ENCODE results near the gene SPRYD7.

The SPRYD7 gene, protein sequence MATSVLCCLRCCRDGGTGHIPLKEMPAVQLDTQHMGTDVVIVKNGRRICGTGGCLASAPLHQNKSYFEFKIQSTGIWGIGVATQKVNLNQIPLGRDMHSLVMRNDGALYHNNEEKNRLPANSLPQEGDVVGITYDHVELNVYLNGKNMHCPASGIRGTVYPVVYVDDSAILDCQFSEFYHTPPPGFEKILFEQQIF

DNA sequence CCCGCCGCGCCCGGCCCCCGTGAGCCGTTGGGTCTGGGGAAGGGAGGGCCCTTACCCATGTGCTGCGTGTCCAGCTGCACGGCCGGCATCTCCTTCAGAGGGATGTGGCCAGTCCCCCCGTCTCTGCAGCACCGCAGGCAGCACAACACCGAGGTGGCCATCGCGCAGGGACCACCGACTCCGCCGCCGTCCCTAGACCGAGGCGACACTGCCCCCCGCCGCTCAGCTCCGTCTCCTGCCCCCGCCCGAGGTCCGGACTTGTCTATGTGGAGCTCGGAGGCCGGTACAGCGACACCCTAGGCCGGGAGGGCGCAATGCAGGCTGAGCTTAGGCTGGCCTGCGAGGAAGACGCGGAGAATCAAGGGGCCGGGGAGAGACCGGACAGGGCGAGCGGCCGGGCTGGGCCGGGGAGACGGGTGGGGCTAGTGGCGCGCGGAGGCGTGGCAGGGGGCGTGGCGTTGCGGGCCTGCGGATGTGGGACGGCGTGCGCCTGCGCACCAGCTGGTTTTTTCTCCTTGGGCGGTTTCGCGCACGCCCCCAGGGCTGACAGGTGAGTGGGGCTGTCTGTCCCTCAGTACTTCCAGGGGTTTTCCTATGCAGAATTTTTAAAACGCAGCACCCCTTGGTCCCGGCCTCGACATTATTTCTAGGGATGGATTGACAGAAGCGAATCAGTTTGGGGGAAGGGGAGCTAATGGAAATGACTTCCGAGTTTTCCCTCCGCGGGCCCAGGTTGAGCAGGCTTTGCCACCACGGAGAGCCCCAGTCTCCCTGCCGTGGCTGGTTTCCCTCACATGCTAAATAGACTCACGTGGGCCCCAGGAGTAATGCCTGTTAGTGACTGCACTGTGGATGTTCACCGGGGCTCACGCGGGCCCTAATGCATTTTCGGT lies at the start of gene SPRYD7:
Gene SPRYD7, minus strand, starts transcription at position 266 of the 893 bp plus-strand sequence. Its CDS starts 105 bp downstream, at position 161.
- DNase-seq (ENCODE audit: low read depth, low spot score) = no peak
- TF ChIP-seq FOXP2 (optimal IDR thresholded peaks at IDR 0.05; ENCODE audit: control extremely low read depth, extremely low read length, insufficient read depth) (no peak), EZH2 (IDR thresholded peaks at IDR 0.05) (no peak), POLR2AphosphoS5 (IDR thresholded peaks at IDR 0.05; ENCODE audit: borderline replicate concordance, low read depth, low read length) (peak; percentile 39; the same call in 1 of the 2 replicates)
- H3K27ac ChIP-seq = no peak within 1 kb of the TSS
- H3K9me3 ChIP-seq (ENCODE audit: low read depth, low read length) = no peaks in the 10 kb centered on the region
- H3K36me3 ChIP-seq (ENCODE audit: insufficient read depth, low read length) = no peaks in the 10 kb centered on the region
- H3K4me3 ChIP-seq = peak within 1 kb of the TSS; percentile 97
- peak within 1 kb of the TSS; percentile 67 for H3K9ac ChIP-seq (ENCODE audit: insufficient read length)

DNA sequence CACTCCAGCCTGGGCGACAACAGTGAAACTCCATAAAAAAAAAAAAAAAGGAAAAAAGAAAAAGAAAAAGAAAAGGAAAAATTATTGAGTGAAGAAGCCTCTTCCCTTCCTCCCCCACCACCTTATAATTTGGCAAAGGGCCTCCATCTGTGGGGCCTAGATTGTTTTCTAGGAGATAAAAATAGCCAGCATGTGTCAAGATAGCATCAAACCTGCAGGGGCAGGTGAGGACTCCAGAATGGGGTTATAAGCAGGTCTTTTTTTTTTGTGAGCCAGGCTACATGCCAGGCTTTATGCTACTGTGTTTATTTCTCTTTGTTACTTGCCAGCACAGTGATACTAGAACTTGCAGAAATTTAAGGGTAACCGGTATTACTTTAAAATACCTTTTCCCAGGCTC lies 49.0 kb upstream of the SPRYD7 start:
- Histone ChIP-seq H3K27ac (no peak overlapping the region), H3K9ac (ENCODE audit: insufficient read length) (no peak overlapping the region), H3K4me3 (no peak overlapping the region), H3K36me3 (ENCODE audit: insufficient read depth, low read length) (no peaks in the 10 kb centered on the region), H3K9me3 (ENCODE audit: low read depth, low read length) (no peaks in the 10 kb centered on the region)
- DNase-seq (ENCODE audit: low read depth, low spot score) = no peak
- TF ChIP-seq POLR2AphosphoS5 (IDR thresholded peaks at IDR 0.05; ENCODE audit: borderline replicate concordance, low read depth, low read length) (no peak), FOXP2 (optimal IDR thresholded peaks at IDR 0.05; ENCODE audit: control extremely low read depth, extremely low read length, insufficient read depth) (no peak), EZH2 (IDR thresholded peaks at IDR 0.05) (no peak)

DNA sequence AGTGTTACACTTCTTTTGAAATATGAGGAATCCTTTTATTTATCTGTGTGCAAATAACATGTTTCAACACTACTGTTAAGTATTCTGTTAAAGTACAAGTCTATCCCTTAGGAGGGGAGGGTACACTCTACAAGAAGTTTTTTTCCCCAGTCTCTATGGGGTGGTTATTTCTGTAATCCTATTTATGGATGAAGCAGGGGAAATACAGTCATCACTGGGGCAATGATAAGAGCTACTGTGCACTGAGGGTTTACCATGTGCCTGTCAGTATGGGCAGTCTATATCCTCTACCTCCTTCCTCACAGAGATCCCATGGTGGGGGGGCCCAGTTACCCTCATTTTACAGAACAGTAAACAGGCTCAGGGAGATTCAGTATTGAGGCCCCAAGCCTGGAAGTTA lies 44.1 kb upstream of the SPRYD7 start:
- no peak overlapping the region for H3K4me3 ChIP-seq
- H3K27ac ChIP-seq = no peak overlapping the region
- TF ChIP-seq EZH2 (IDR thresholded peaks at IDR 0.05) = no peak
- no peak for TF ChIP-seq POLR2AphosphoS5 (IDR thresholded peaks at IDR 0.05; ENCODE audit: borderline replicate concordance, low read depth, low read length)
- no peak for TF ChIP-seq FOXP2 (optimal IDR thresholded peaks at IDR 0.05; ENCODE audit: control extremely low read depth, extremely low read length, insufficient read depth)
- no peak for DNase-seq (ENCODE audit: low read depth, low spot score)
- no peaks in the 10 kb centered on the region for H3K36me3 ChIP-seq (ENCODE audit: insufficient read depth, low read length)
- H3K9me3 ChIP-seq (ENCODE audit: low read depth, low read length) = no peaks in the 10 kb centered on the region
- no peak overlapping the region for H3K9ac ChIP-seq (ENCODE audit: insufficient read length)

DNA sequence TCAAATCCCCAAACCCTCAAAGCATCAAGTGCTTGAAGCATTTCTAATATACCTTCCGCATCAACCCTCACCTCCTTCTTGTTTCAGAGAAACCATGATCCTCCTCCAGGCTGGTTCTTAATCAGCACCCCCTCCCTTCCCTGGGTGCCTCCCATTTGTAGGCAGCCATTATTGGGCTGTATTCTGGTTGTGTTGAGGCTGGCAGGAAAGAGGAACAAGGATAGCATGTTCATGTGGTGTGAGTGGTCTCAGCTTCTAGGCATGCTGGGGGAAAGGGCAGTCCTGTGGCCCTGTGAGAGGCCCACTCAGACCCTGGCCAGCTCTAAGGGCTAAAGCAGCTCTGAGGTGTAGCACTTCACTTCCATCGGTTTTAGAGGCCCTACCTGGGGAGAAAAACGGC lies 41.9 kb upstream of the SPRYD7 start:
- no peak for DNase-seq (ENCODE audit: low read depth, low spot score)
- H3K4me3 ChIP-seq = no peak overlapping the region
- H3K9ac ChIP-seq (ENCODE audit: insufficient read length) = no peak overlapping the region
- H3K36me3 ChIP-seq (ENCODE audit: insufficient read depth, low read length) = no peaks in the 10 kb centered on the region
- H3K27ac ChIP-seq = no peak overlapping the region
- no peak for TF ChIP-seq EZH2 (IDR thresholded peaks at IDR 0.05)
- no peak for TF ChIP-seq FOXP2 (optimal IDR thresholded peaks at IDR 0.05; ENCODE audit: control extremely low read depth, extremely low read length, insufficient read depth)
- TF ChIP-seq POLR2AphosphoS5 (IDR thresholded peaks at IDR 0.05; ENCODE audit: borderline replicate concordance, low read depth, low read length) = no peak
- no peaks in the 10 kb centered on the region for H3K9me3 ChIP-seq (ENCODE audit: low read depth, low read length)

DNA sequence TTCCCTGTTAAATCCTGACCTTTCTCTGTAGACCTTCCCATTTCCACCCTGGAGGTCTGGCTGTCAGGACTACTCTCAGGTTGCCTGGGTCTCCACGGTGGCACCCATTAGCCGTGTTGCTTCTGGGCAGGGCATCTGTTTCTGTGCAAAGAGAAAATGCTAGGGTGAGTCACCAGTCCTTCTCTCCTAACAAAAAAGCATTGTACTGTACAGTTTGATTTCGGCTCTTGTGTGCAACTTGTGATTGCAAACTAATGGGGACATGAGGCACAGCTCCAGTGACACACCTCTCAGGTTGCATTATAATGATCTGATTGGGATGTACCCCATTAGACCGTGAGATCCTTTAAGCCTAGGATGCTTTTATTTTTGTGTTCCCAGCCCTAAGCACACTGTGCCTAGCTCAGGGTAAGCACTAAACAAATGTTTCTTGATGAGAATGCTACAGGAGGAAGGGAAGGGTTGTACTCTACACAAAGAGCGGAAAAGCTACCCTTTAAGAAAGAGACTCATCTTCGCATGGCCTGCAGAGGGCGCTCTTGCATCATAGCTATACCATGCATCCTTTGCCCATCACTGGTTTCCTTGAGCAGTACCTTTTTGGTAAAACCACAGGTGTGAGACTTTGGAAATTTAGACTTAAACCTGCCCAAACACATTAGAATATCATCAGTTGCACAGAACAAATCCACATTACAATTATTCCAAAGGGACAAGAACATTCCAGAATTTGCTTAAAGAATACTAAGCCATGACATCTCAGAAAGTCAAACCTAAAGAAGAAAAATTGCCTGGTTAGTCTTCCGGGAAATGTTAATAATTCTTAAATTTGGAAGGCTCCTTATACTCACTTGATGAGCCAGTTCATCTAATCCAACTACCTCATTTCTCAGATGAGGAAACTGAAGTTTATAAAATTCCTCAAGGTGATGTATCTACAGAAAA lies 40.4 kb upstream of the SPRYD7 start:
- Histone ChIP-seq H3K9me3 (ENCODE audit: low read depth, low read length) (no peaks in the 10 kb centered on the region), H3K9ac (ENCODE audit: insufficient read length) (no peak overlapping the region), H3K36me3 (ENCODE audit: insufficient read depth, low read length) (no peaks in the 10 kb centered on the region), H3K27ac (no peak overlapping the region), H3K4me3 (no peak overlapping the region)
- DNase-seq (ENCODE audit: low read depth, low spot score) = no peak
- TF ChIP-seq FOXP2 (optimal IDR thresholded peaks at IDR 0.05; ENCODE audit: control extremely low read depth, extremely low read length, insufficient read depth) (no peak), EZH2 (IDR thresholded peaks at IDR 0.05) (no peak), POLR2AphosphoS5 (IDR thresholded peaks at IDR 0.05; ENCODE audit: borderline replicate concordance, low read depth, low read length) (no peak)

DNA sequence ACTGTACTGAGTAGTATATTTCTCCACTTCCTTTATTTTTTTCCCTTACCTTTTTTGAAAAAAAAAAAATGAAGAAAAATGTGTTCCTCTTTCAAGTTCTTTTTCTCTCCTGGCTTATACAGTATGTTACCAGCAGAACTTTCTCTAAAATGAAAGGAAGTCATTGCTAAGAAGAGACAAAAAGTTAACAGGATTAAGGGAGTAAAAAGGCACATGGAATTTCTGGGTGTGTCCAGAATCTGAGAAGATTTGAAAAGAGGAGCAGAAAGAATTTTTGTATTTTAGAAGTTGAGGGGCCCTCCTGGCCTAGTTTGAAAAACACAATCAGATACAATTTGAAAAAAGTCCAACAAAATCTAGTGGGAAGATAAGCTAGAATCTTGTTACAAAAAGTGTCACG lies 39.7 kb upstream of the SPRYD7 start:
- TF ChIP-seq FOXP2 (optimal IDR thresholded peaks at IDR 0.05; ENCODE audit: control extremely low read depth, extremely low read length, insufficient read depth) = no peak
- no peak for TF ChIP-seq POLR2AphosphoS5 (IDR thresholded peaks at IDR 0.05; ENCODE audit: borderline replicate concordance, low read depth, low read length)
- no peak for TF ChIP-seq EZH2 (IDR thresholded peaks at IDR 0.05)
- H3K4me3 ChIP-seq = no peak overlapping the region
- no peak overlapping the region for H3K27ac ChIP-seq
- no peaks in the 10 kb centered on the region for H3K9me3 ChIP-seq (ENCODE audit: low read depth, low read length)
- no peaks in the 10 kb centered on the region for H3K36me3 ChIP-seq (ENCODE audit: insufficient read depth, low read length)
- no peak overlapping the region for H3K9ac ChIP-seq (ENCODE audit: insufficient read length)
- DNase-seq (ENCODE audit: low read depth, low spot score) = no peak

DNA sequence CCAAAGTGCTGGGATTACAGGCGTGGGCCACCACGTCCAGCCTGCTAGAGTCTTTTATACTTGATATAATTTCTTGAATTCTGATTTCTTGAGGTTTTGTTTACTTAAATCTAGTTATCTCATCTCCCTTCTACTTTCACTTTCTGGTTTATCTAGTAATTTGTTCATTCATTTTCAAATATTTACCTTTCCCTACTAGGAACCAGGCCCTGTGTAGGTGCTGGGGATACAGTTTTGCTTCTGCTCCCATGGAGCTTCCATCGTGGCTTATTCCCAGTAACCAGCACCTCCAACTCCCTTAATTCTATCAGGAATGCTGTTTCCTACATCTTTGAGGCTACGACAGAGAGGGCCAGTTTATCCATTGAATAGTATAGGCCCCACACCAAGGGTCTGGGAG lies 36.6 kb upstream of the SPRYD7 start:
- DNase-seq (ENCODE audit: low read depth, low spot score) = no peak
- H3K4me3 ChIP-seq = no peak overlapping the region
- H3K9me3 ChIP-seq (ENCODE audit: low read depth, low read length) = no peaks in the 10 kb centered on the region
- H3K27ac ChIP-seq = no peak overlapping the region
- TF ChIP-seq EZH2 (IDR thresholded peaks at IDR 0.05) (no peak), FOXP2 (optimal IDR thresholded peaks at IDR 0.05; ENCODE audit: control extremely low read depth, extremely low read length, insufficient read depth) (no peak), POLR2AphosphoS5 (IDR thresholded peaks at IDR 0.05; ENCODE audit: borderline replicate concordance, low read depth, low read length) (no peak)
- no peaks in the 10 kb centered on the region for H3K36me3 ChIP-seq (ENCODE audit: insufficient read depth, low read length)
- H3K9ac ChIP-seq (ENCODE audit: insufficient read length) = no peak overlapping the region
